Stimulated activated CD8-positive, alpha-beta memory T cell treated with anti-CD3 and anti-CD28 coated beads, Interleukin-15, amount 100 ng/mL, for 4 hours (primary cell): ENCODE data around the gene HEXD.

ENCODE experiments used
- DNase-seq, 2 donors: peaks; one replicate each; pipeline ENCODE4 v3.0.0-alpha.2; 2020; ENCODE audit warnings: low read depth in 2 of 2

The HEXD gene

DNA sequence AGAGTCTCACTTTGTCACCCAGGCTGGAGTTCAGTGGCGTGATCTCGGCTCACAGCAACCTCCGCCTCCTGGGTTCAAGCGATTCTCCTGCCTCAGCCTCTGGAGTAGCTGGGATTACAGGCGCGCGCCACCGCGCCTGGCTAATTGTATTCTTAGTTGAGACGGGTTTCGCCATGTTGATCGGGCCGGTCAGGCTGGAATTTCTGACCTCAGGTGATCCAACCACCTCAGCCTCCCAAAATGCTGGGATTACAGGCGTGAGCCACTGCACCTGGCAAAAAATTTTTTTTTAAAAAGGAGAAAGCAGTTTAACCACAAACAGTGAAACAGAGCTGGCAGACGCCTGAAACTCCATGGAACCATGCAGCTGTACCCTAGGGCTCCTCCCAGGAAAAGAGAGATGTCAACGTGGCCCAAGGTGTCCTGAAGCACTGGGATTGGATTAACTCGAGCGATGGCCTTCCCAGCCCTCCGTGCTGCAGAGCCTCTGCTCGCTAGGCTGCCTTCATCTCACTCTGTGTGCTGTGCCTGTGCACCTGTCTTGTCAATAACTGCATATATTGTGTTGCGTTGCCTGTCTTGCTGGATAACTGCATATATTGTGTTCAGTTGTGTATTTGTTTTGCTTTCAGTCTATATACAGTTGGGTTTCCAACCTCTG is 71.8 kb downstream of the HEXD start:
- no peak for DNase-seq

DNA sequence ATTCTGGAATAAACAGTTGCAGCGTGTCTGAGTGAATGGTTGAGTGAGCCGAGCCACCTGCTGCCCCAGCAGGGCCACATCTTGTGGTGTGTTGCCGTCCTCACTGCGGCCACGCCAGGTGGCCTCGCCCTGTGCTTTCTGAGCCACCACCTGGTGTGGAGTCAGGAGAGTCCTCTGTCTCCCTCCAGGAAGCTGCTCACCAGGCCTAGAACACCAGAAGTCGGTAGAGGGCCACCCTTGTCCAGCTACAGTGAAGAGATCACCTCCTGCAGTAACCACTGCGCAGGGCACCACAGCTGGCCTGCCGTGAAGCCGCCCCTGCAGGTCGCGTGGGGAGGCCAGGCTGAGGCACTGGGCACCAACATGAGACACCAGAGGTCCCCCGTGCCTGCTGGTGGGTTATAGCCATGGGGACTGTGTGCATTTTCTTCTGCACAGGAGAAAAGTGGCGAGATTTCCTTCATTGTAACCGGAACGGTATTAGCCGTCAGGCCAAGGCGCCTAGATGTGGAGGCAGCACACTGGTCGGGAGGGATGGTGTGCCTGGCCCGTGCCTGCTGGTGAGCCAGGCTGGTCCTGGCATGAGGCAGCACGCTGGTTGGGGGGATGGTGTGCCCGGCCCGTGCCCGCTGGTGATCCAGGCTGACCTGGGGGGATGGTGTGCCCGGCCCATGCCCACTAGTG is 72.5 kb downstream of the HEXD start:
- DNase-seq: no peak

DNA sequence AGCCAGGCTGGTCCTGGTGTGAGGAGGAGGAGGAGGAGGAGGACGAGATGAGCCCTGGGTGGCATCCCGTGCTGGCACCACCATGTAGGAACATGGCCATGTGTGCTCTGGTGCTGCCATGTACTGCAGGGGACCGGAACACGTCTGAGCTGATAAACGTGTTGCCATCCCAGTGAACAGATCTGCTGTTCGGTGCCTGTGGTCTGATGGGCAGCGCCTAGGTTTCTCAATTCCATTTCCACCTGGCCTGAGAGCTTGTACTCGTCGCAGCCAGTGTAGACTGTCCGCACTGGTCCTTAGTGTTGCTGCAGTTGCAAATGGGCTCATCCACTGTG is 73.0 kb downstream of the HEXD start:
- DNase-seq: no peak

DNA sequence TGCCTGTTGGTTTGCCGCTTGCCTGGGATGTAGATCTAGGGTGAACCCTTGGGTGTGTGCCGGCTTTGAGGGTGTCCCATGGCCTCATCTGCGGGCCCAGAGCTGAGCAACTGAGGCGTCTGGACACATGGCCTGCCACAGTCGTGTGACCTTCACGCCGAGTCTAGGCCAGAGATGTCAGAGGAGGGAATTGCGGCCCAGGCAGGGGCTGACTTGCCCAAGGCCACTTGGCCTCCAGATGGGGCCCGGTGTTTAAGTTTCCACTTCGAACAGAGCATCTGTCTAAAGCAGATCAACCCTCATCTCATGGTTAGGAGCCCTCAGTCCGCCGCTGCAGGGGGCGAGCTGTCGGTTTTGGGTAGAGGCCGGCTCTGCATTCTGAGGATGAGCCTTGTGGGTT is 73.4 kb downstream of the HEXD start:
- DNase-seq: no peak
